Coronary artery (tissue), 2 donors: Measurements from ENCODE around the gene STK24.
"Not testable (repeated sequence)": the region's sequence is repeated elsewhere in the genome, so short reads cannot be mapped to it uniquely, and the experiment has no call there.

Experiments used
- DNase-seq: peaks from one replicate; pipeline ENCODE4 v3.0.0-alpha.2; 2017; ENCODE audit warnings: low spot score
- H3K27ac ChIP-seq, 2 donors: fragments of 200-600 bp; sonication (generic); one replicate each; pipeline ENCODE4 v1.5.1; 2016 to 2019
- H3K4me3 ChIP-seq: fragments of 200-600 bp; sonication (generic); 2 replicates; pipeline ENCODE4 v1.5.1; 2016; ENCODE audit warnings: mild to moderate bottlenecking, moderate library complexity
- CTCF ChIP-seq: fragments of 200-600 bp; sonication (generic); IDR thresholded peaks from one replicate; pipeline ENCODE4 v1.5.1; 2019; ENCODE audit warnings: antibody characterized with exemption

Gene STK24

GRCh38 chr13:98576963-98577835 lies at the start of gene STK24:
STK24 (minus strand) TSS chr13:98577107; CDS start chr13:98576786, 321 bp downstream.
- DNase-seq = peak; percentile 85
- peak within 1 kb of the TSS; percentile 97 for H3K4me3 ChIP-seq
- TF ChIP-seq CTCF = no peak

GRCh38 chr13:98626298-98626935 lies 49.5 kb upstream of the STK24 start:
- no peak overlapping the region for H3K27ac ChIP-seq
- TF ChIP-seq CTCF = no peak
- DNase-seq = no peak
- no peak overlapping the region for H3K4me3 ChIP-seq

More at GRCh38 chr13:98576963-98577835, at the start of gene STK24:
- H3K27ac ChIP-seq = peak within 1 kb of the TSS; percentile 97 to 100

GRCh38 chr13:98624589-98624988 lies 47.7 kb upstream of the STK24 start:
- not testable (repeated sequence) for DNase-seq, H3K4me3 ChIP-seq, H3K27ac ChIP-seq

- DNase-seq = no peak
- Histone ChIP-seq H3K27ac (no peak overlapping the region), H3K4me3 (no peak overlapping the region)
- no peak for TF ChIP-seq CTCF
Observed at GRCh38 chr13:98622931-98623331, 46.0 kb upstream of the STK24 start.

GRCh38 chr13:98619556-98619955 lies 42.6 kb upstream of the STK24 start:
- no peak for TF ChIP-seq CTCF
- Histone ChIP-seq H3K27ac (no peak overlapping the region), H3K4me3 (no peak overlapping the region)
- DNase-seq = no peak

- H3K27ac ChIP-seq, DNase-seq, H3K4me3 ChIP-seq: not testable (repeated sequence)
Observed at GRCh38 chr13:98615595-98615994, 38.7 kb upstream of the STK24 start.

- TF ChIP-seq CTCF = no peak
Observed at GRCh38 chr13:98613591-98613990, 36.7 kb upstream of the STK24 start.

GRCh38 chr13:98609756-98610155 lies 32.8 kb upstream of the STK24 start:
- no peak for DNase-seq
- TF ChIP-seq CTCF = no peak
- no peak overlapping the region for H3K27ac ChIP-seq
- no peak overlapping the region for H3K4me3 ChIP-seq

More at GRCh38 chr13:98613591-98613990, 36.7 kb upstream of the STK24 start:
- Histone ChIP-seq H3K27ac (no peak overlapping the region), H3K4me3 (no peak overlapping the region)
- no peak for DNase-seq
